Urinary bladder (tissue), 4 donors: ENCODE data around the gene ELN. TPM values are rescaled to one million over a fixed set of nuclear protein-coding genes. Genes with fewer than 3 reads are reported as not detected.
A peak's percentile ranks its signal among the peaks of the same experiment; 100 is the strongest.
"Not testable (repeated sequence)": the region's sequence is repeated elsewhere in the genome, so short reads cannot be mapped to it uniquely, and the experiment has no call there.

Source experiments
- DNase-seq: peaks from one replicate; pipeline ENCODE4 v3.0.0-alpha.2; 2015; ENCODE audit errors: extremely low spot score
- H3K27ac ChIP-seq: one replicate; pipeline ENCODE4 v1.5.1; 2013; ENCODE audit warnings: low read depth, mild to moderate bottlenecking, moderate library complexity
- H3K36me3 ChIP-seq: one replicate; pipeline ENCODE4 v1.6.1; 2013; ENCODE audit warnings: mild to moderate bottlenecking, moderate library complexity; ENCODE audit not compliant: insufficient read depth
- H3K4me1 ChIP-seq: one replicate; pipeline ENCODE4 v1.6.1; 2013; ENCODE audit warnings: mild to moderate bottlenecking, moderate library complexity; ENCODE audit not compliant: insufficient read depth
- H3K4me3 ChIP-seq: one replicate; pipeline ENCODE4 v1.5.1; 2013; ENCODE audit warnings: low read depth, low read length
- WGBS: extraction: QIAGEN DNeasy Blood & Tissue Kit; methylation state at CpG from one replicate; pipeline ENCODE4 v1.1.7; 2013; 5-methylcytosine and 5-hydroxymethylcytosine counted together
- polyA plus RNA-seq: library from polyadenylated mRNA; stranded (reverse); fragments of 200-250 nt; gene quantifications from one replicate; pipeline ENCODE4 v1.2.3, GENCODE V29; 2013
- total RNA-seq: library from RNA; depleted of rRNA; stranded (reverse); fragments of >200 nt; gene quantifications from one replicate; pipeline ENCODE4 v1.2.3, GENCODE V29; 2014
- donor health status: healthy with polysubstance abuse.
- donor health status: healthy.

The ELN gene
- total and polyA plus RNA-seq, 2 donors, result 191 to 483 TPM

DNA sequence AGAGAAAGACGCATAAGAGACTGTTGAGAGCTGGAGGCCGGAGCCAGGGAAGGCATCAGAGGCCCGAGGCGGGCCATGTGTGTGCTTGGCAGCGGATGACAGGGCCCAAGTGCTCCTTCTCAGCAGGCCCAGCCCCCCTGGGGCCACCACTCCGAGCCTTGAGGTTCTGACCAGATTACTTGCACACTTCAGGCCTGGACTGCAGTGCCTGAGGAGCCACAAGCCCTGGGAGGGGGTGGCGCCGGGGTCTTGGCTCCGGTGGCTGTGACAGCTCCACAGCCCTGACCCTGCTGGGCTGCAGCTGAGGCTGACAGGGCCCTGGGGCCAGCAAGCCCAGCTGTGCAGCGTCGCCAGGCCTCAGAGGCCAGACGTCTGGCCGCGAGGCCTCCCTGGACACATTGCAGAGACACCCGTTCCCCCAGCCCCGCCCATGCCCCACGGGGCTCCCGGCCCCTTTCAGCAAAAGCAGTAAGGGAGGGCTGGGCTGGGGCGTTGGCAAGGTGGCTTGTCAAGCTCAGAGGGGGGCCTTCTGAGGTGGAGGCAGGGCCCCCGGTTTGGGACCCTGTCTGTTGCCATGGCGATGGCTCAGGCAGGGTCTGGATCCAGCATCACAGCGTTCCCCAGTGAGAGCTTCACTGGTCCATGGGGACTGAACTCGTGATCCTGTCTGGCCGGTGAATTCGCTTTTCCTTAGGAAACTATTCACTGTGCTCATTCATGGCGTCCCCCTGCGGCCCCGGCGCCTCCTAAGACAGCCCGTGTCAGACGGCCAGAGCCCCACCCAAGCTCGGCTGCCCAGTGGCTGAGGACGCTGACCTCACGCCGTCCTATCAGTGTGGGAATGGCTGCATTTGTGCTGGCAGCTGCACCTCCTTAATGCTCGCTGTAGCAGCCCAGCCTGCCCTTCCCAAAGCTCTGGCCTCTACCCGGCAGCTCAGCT lies 5.7 kb downstream of the ELN start:
- H3K4me1 ChIP-seq, result no peaks in the 10 kb centered on the region
- no peaks in the 10 kb centered on the region for H3K36me3 ChIP-seq
- DNase-seq, result no peak
- peak overlapping the region; percentile 33 for H3K27ac ChIP-seq
- H3K4me3 ChIP-seq, result no peak overlapping the region
- 28% methylated on average over 37 of the region's 37 CpGs for WGBS

DNA sequence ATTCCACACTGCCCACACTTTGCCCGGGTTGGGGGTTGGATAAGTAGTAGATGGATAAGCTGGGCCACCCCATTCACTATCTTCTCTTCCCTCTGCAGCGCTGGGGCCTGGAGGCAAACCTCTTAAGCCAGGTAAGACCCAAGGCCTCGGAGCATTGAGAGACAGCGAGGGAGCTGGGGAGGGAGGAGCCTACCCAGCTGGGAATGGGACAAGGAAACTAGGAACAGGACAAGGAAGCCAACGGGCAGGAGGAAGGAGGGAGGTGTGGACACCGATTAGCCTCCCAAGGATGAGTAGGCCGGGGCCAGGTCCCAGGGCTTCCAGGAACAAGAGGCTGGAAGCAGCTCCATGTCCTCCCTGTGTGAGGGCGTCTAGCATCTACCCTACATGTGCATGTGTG lies 9.6 kb downstream of the ELN start:
- no peak for DNase-seq
- 69% methylated on average over 8 of the region's 8 CpGs for WGBS
- Histone ChIP-seq H3K36me3 (no peaks in the 10 kb centered on the region), H3K4me3 (no peak overlapping the region), H3K4me1 (no peaks in the 10 kb centered on the region), H3K27ac (no peak overlapping the region)

DNA sequence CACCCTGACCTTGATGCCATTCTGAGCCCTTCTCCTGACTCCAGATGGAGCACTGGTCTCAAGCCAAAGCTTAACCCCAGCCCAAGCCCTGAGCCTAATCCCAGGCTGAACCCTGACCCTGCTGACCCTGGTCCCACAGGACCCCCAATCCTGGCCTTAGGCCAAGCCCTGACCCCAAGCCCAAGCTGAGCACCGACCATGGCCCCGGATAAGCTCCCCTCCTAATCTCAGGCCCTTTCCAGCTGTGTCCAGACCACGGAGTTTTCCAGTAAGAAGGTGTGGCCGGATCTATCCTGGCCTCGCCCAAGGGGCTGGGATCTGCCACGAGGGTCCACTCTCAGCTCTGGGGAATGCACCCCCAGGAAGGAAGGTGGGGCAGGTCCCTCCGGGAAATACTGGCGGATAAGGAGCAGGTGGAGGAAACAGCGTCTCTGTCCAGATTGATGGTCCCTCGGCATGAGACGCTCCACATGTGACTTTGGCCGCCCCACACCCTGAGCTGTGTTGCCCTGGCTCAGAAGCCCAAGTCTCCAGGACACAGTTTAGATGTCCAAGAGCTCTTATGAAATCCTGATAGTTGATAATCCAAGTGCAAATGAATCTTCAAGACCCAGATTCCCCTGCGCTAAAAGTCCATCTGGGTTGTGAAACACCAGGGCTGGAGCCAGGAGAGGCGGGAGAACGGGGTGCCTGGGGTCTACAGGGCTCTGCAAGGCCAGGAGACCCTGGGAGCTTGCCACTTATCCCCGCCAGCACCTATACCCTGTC lies 10.4 kb downstream of the ELN start:
- Histone ChIP-seq H3K36me3 (no peaks in the 10 kb centered on the region), H3K4me3 (no peak overlapping the region), H3K4me1 (no peaks in the 10 kb centered on the region), H3K27ac (no peak overlapping the region)
- WGBS, result 70% methylated on average over 16 of the region's 16 CpGs
- DNase-seq, result no peak

DNA sequence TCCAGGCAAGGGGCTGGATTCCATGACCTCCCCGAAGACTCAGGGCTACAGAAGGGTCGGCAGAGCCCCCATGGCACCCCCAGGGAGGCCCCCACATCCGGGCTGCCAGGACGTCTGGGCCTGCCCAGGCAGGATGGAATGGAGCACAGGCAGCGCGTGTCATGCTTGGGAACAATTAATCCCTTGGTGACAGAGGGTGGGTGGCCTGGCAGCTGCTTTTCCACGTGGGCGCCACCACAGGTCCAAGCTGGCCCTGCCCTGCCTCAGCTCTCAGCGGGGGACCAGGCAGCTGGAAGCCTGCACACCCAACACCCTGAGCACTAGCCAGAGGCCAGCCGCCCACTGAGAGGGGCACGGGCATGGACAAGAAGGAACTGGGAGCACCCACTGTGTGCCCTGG lies 11.4 kb downstream of the ELN start:
- Histone ChIP-seq H3K27ac (peak overlapping the region; percentile 15), H3K4me1 (no peaks in the 10 kb centered on the region), H3K36me3 (no peaks in the 10 kb centered on the region), H3K4me3 (no peak overlapping the region)
- DNase-seq, result no peak
- 70% methylated on average over 11 of the region's 11 CpGs for WGBS

DNA sequence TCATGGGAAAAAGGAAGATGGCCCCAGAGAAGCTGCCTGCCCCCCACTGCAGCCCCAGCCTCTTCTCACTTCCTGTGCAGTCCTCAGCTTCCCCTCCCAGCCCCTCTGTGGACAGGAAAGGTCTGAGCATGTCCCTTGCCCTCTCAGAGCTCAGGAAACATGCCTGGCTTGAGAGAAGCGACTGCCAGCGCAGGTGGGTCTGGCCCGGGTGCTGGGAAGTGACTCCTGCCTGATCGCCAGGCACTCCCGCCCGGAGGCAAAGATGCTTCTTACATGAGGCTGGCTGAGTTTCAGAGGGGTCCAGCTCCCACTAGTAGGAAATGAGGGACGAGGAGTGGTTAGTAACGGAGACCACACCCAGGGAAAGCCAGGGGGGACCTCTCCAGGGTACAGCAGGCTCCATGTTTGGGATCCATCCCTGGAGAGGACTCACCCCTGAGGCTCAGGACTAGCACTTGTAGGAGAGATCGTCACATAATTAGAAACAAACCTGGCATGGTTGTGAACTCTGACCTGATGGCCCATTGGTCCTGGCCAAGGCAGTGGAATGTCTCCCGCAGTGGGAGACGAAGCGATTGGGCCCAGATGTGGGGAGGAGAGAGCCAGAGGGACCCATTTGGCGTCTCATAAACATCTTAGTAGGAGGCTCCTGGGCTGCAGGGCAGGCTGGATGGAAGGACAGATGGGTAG lies 12.3 kb downstream of the ELN start:
- H3K36me3 ChIP-seq, result no peaks in the 10 kb centered on the region
- no peak overlapping the region for H3K4me3 ChIP-seq
- no peak overlapping the region for H3K27ac ChIP-seq
- no peaks in the 10 kb centered on the region for H3K4me1 ChIP-seq
- WGBS, result 80% methylated on average over 13 of the region's 13 CpGs
- no peak for DNase-seq

DNA sequence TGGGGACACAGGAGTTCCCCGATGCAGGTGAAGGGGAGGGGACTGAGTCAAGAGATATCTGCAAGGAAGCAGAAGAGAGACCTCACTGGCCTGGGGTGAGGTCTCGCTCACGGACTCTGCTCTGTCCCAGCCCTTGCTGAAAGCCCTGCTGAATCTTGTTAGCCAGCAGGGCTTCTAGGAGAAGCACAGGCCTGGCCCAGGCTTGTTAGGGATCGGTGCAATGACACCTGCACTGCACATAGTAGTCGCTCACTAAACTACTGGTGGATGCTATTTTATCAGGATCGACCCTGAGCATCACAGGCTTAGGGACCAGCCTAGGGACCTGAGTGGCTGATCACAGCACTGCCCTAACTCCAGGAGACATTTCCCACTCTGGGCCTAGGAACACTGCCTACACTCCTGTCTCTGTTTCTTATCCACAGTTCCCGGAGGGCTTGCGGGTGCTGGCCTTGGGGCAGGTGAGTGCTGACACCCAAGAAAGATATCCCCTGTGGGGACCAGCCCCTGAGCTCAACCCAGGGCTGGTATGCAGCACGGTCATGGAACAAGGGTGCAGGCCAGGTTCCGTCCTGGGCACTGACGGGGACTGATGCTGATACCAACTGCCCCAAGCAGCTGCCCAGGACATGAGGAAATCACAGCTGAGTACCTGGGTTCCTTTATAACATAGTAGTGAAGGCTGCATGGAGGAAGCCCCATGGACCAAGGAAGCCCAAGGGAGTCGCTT lies 13.0 kb downstream of the ELN start:
- no peaks in the 10 kb centered on the region for H3K36me3 ChIP-seq
- WGBS, result 93% methylated on average over 12 of the region's 12 CpGs
- H3K27ac ChIP-seq, result no peak overlapping the region
- H3K4me1 ChIP-seq, result no peaks in the 10 kb centered on the region
- H3K4me3 ChIP-seq, result no peak overlapping the region
- DNase-seq, result no peak

DNA sequence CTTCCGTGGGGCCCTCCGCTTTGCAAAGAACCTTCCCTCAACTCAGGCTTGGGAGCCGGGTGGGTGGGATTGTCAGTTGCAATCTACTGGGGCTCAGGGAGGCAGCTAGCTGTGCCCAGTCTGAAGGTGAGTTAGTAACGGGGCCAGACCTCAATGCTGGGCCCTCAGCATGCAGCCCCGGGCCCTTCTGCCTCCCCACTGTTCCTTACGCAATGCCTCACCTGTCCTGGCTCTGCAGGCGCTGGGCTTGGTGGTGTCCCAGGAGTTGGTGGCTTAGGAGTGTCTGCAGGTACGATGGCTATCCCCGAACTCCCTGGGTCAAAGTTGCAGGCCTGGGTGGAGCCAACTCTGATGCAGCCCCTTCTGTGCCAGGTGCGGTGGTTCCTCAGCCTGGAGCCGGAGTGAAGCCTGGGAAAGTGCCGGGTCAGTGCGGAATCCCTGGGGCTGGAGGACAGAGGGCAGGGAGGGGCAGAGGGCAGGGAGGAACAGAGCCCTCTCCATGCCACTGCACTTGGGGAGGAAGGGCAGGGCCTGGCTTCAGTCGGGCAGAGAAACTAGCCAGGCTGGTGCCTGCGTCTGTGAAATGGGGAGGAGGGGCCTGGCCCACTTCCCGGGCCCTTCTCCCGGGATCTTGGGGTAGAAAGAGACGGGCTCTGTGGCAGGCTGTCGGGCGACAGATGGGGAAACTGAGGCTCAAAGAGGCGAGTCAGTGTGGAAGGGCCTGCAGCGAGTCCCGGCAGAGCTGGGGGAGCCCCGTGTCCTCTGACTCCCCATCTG lies 15.0 kb downstream of the ELN start:
- Histone ChIP-seq H3K27ac (no peak overlapping the region), H3K4me3 (no peak overlapping the region), H3K36me3 (no peaks in the 10 kb centered on the region), H3K4me1 (no peaks in the 10 kb centered on the region)
- DNase-seq, result no peak
- WGBS, result 63% methylated on average over 24 of the region's 24 CpGs

DNA sequence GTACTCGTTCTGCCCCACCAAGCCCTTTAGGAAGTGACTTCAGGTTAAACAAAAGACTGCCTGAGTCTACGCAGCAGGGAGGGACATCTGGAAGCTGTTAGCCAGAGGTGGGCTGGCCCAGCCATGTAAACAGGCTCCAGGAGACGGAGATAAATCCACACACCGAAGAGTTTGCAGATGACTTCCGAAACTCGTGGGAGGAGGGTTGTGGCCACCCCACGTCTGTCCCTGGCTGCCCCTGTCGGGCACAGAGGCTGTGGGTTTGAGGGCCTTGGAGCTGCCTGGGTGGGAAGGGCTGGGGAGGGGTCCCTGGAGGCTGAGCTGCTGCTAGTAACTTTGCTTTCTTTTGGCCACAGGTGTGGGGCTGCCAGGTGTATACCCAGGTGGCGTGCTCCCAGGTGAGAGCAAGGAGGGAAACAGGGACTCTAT lies 15.6 kb downstream of the ELN start:
- Histone ChIP-seq H3K4me1 (no peaks in the 10 kb centered on the region), H3K27ac (no peak overlapping the region), H3K36me3 (no peaks in the 10 kb centered on the region), H3K4me3 (no peak overlapping the region)
- no peak for DNase-seq
- 45% methylated on average over 9 of the region's 9 CpGs for WGBS

DNA sequence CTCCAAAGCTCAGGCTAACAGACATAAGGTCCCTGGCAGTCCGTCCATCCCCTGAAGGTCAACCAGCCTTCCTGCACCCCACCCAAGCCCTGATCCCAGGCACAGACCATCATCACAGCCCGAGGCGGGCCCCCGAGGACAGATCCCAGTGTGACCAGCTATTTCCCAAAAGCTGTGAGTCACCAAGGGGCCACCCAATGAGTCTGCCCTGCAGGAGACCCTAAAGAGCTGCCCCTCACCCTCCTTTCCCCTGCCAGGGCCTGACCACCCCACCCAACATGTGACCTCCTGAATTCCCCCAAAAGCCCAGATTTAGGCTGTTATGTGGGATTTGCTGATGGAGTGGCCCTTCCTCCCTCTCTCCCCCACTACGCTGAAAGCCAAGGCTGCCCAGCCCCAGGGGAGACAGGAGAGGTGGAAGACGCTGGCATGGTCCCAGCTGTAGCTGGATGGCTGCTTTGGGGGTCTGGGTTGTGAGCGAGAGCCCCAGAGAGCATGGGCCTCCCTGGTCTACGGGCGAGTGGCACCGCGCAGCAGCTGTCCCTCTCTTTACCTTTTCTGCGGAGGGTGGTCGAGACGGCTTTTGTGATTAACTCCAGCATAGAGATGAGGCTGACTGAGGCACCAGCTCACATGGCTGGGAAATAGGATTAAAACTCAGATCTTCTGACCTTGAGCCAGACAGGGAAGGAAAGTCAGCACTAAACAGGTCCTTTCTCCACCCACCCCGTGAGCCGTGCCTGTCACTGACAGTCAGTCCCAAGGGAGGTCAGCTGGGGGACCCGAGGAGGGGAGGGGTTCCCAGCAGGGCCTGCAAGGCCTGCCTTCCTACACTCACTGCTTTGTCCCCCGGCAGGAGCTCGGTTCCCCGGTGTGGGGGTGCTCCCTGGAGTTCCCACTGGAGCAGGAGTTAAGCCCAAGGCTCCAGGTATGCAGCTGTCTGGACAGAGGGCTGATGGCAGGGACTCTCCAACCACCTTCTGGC lies 16.7 kb downstream of the ELN start:
- no peaks in the 10 kb centered on the region for H3K4me1 ChIP-seq
- DNase-seq, result no peak
- H3K36me3 ChIP-seq, result no peaks in the 10 kb centered on the region
- 82% methylated on average over 20 of the region's 20 CpGs for WGBS
- H3K4me3 ChIP-seq, result no peak overlapping the region
- H3K27ac ChIP-seq, result no peak overlapping the region

DNA sequence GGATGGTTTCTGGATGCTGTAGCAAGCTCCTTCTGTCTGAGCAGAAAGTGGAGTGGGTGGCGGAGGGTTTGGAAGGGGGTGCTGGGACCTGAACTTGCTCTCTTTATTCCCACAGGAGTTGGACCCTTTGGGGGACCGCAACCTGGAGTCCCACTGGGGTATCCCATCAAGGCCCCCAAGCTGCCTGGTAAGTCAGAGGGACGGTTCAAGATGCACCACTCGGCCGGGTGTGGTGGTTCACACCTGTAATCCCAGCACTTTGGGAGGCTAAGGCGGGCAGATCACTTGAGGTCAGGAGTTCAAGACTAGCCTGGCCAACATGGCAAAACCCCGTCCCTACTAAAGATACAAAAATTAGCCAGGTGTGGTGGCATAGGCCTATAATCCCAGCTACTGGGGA lies 18.6 kb downstream of the ELN start:
- not testable (repeated sequence) for DNase-seq, H3K36me3 ChIP-seq, H3K27ac ChIP-seq, H3K4me1 ChIP-seq, H3K4me3 ChIP-seq
- WGBS, result 96% methylated on average over 7 of the region's 7 CpGs

DNA sequence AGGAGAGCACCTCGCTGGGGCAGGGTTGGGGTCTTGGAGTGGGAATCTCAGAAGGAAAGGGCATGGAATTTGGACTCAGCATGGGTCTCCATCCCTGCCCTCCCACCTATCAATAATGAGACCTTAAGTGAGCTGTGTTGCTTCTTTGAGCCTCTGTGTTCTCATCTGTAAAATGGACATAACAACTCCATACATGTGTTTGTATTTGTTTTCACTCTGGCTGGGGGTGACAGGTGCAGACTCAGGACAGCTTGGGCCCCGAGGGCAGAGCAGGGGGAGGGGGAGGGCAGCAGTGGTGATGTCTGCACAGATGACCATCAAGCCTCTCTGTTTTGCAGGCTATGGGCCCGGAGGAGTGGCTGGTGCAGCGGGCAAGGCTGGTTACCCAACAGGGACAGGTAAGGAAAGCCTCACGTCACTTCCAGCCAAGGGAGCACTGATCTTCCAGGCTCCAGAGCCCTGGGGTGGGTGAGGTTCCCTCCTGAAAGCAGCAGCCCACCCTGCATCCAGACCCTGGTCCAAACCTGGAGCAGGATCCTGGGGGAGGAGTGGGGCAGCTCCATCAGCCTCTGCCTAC lies 19.9 kb downstream of the ELN start:
- 88% methylated on average over 5 of the region's 5 CpGs for WGBS
- DNase-seq, result no peak
- Histone ChIP-seq H3K4me3 (no peak overlapping the region), H3K36me3 (no peaks in the 10 kb centered on the region), H3K27ac (no peak overlapping the region), H3K4me1 (no peaks in the 10 kb centered on the region)
